H1 (cell line): ENCODE data around the gene CMIP. TPM values are rescaled to one million over a fixed set of nuclear protein-coding genes. Genes with fewer than 3 reads are reported as not detected.

Experiments
- CTCF ChIA-PET: fragments of 300-600 bp; sonication (Branson Sonifier 250); formaldehyde crosslinking; loops from one replicate; lab custom pipeline; 2021; ENCODE audit not compliant: partially characterized antibody; lab: Charles Lee
- POLR2A ChIA-PET: fragments of 300-600 bp; sonication (Branson Sonifier 250); formaldehyde crosslinking; loops from one replicate; lab custom pipeline; 2021; ENCODE audit warnings: inconsistent platforms; ENCODE audit not compliant: partially characterized antibody; lab: Charles Lee
- DNase-seq, 2 experiments: peaks; one replicate each; pipeline versions ENCODE4 v3.0.0 to v3.0.0-alpha.2; 2010 to 2022; ENCODE audit warnings: low spot score in 2 of 2, low read depth in 1 of 2, mixed read lengths in 1 of 2
- FAIRE-seq: peaks from 2 replicates; lab custom pipeline; 2011; peaks lifted over from hg19 to GRCh38; lab: Jason Lieb, UNC
- H2AFZ ChIP-seq: 2 replicates; pipeline ENCODE4 v1.8.1; 2012; ENCODE audit warnings: low read length, inconsistent platforms
- H2AK5ac ChIP-seq: 2 replicates; pipeline ENCODE4 v1.6.1; 2013; ENCODE audit warnings: low read depth, low read length
- H2BK120ac ChIP-seq: replicated peaks from 2 replicates; pipeline ENCODE3; 2013; ENCODE audit warnings: low read depth, low read length, inconsistent platforms
- H2BK12ac ChIP-seq: 2 replicates; pipeline ENCODE4 v1.6.1; 2013; ENCODE audit warnings: low read depth, low read length
- H2BK15ac ChIP-seq: 2 replicates; pipeline ENCODE4 v1.6.1; 2013; ENCODE audit warnings: low read length
- H2BK20ac ChIP-seq: 2 replicates; pipeline ENCODE4 v1.6.1; 2013; ENCODE audit warnings: low read length
- H2BK5ac ChIP-seq: 2 replicates; pipeline ENCODE4 v1.6.1; 2013; ENCODE audit warnings: low read depth, low read length
- H3K14ac ChIP-seq: 2 replicates; pipeline ENCODE4 v1.6.1; 2013; ENCODE audit warnings: inconsistent platforms; ENCODE audit not compliant: insufficient read length
- H3K18ac ChIP-seq: 2 replicates; pipeline ENCODE4 v1.6.1; 2013; ENCODE audit warnings: low read length; ENCODE audit errors: extremely low read depth
- H3K23ac ChIP-seq: 2 replicates; pipeline ENCODE4 v1.6.1; 2013; ENCODE audit warnings: inconsistent platforms; ENCODE audit not compliant: insufficient read length
- H3K23me2 ChIP-seq: 2 replicates; pipeline ENCODE4 v1.6.1; 2013; ENCODE audit warnings: low read depth, low read length
- H3K27ac ChIP-seq: 2 replicates; pipeline ENCODE4 v1.6.1; 2011; ENCODE audit warnings: low read depth, low read length, inconsistent platforms
- H3K27me3 ChIP-seq, 4 experiments: replicated peaks in 1 of 4; 1 replicate in 1 of 4; 2 replicates in 3 of 4; pipeline versions ENCODE4 v1.6.1 to v1.8.1; 2011 to 2013; ENCODE audit warnings: low read length in 3 of 4, mild to moderate bottlenecking in 3 of 4, inconsistent platforms in 2 of 4, mixed read lengths in 2 of 4, moderate library complexity in 1 of 4; ENCODE audit not compliant: control insufficient read depth in 3 of 4, insufficient read depth in 3 of 4; ENCODE audit errors: extremely low read depth in 1 of 4
- H3K36me3 ChIP-seq, 4 experiments: 2 replicates each; pipeline versions ENCODE4 v1.6.1 to v1.8.1; 2011 to 2013; ENCODE audit warnings: mild to moderate bottlenecking in 4 of 4, low read length in 3 of 4, moderate library complexity in 2 of 4, control low read depth in 1 of 4, inconsistent platforms in 1 of 4; ENCODE audit not compliant: insufficient read depth in 4 of 4, control insufficient read depth in 2 of 4
- H3K4ac ChIP-seq: replicated peaks from 2 replicates; pipeline ENCODE3; 2013; ENCODE audit warnings: low read length, low read depth, mixed read lengths, inconsistent platforms; ENCODE audit not compliant: insufficient read length
- H3K4me1 ChIP-seq, 4 experiments: replicated peaks in 1 of 4; 1 replicate in 1 of 4; 2 replicates in 3 of 4; pipeline versions ENCODE4 v1.6.1 to v1.8.1; 2011 to 2013; ENCODE audit warnings: low read length in 3 of 4, inconsistent platforms in 2 of 4, mixed read lengths in 1 of 4; ENCODE audit not compliant: insufficient read depth in 4 of 4, control insufficient read depth in 3 of 4
- H3K4me2 ChIP-seq, 2 experiments: 2 replicates each; pipeline versions ENCODE4 v1.6.1 to v1.8.1; 2011 to 2013; ENCODE audit warnings: low read depth in 2 of 2, low read length in 2 of 2, control low read depth in 1 of 2, inconsistent platforms in 1 of 2, mild to moderate bottlenecking in 1 of 2; ENCODE audit not compliant: insufficient read depth in 1 of 2
- H3K4me3 ChIP-seq, 4 experiments: fragments of 200-600, 300-600 bp in 1 of 4; sonication (generic), shearing (Covaris generic), sonication (Bioruptor Twin) in 1 of 4; 2 replicates each; pipeline versions ENCODE4 v1.5.1 to v1.8.1; 2011 to 2016; ENCODE audit warnings: low read length in 4 of 4, low read depth in 3 of 4, control low read depth in 2 of 4, inconsistent platforms in 2 of 4, mild to moderate bottlenecking in 2 of 4, mixed read lengths in 1 of 4, moderate library complexity in 1 of 4; ENCODE audit not compliant: insufficient read depth in 2 of 4; ENCODE audit errors: extremely low read depth in 1 of 4
- H3K56ac ChIP-seq: replicated peaks from 2 replicates; pipeline ENCODE3; 2013; ENCODE audit warnings: low read depth, mild to moderate bottlenecking, mixed read lengths, low read length, inconsistent platforms; ENCODE audit not compliant: insufficient read length
- H3K79me1 ChIP-seq: 2 replicates; pipeline ENCODE4 v1.6.1; 2013; ENCODE audit warnings: low read depth, low read length, control low read depth
- H3K79me2 ChIP-seq, 2 experiments: 2 replicates each; pipeline versions ENCODE4 v1.6.1 to v1.8.1; 2012 to 2013; ENCODE audit warnings: low read length in 2 of 2, mild to moderate bottlenecking in 2 of 2, inconsistent platforms in 1 of 2; ENCODE audit not compliant: insufficient read depth in 2 of 2, control insufficient read depth in 1 of 2
- H3K9ac ChIP-seq, 4 experiments: replicated peaks in 1 of 4; 1 replicate in 1 of 4; 2 replicates in 3 of 4; pipeline versions ENCODE4 v1.6.1 to v1.8.1; 2011 to 2013; ENCODE audit warnings: low read depth in 3 of 4, low read length in 3 of 4, control low read depth in 2 of 4, mild to moderate bottlenecking in 2 of 4, moderate library complexity in 2 of 4, inconsistent platforms in 1 of 4; ENCODE audit errors: extremely low read depth in 1 of 4
- H3K9me3 ChIP-seq, 2 experiments: 2 replicates each; pipeline versions ENCODE4 v1.6.1 to v1.8.1; 2012 to 2013; ENCODE audit warnings: mild to moderate bottlenecking in 2 of 2, moderate library complexity in 2 of 2, control low read depth in 1 of 2, inconsistent platforms in 1 of 2, low read depth in 1 of 2, low read length in 1 of 2, mixed read lengths in 1 of 2; ENCODE audit not compliant: insufficient read depth in 2 of 2
- H4K20me1 ChIP-seq, 2 experiments: replicated peaks in 1 of 2; 2 replicates each; pipeline versions ENCODE3 to v1.8.1; 2011 to 2013; ENCODE audit warnings: inconsistent platforms in 2 of 2, low read length in 2 of 2, mild to moderate bottlenecking in 1 of 2; ENCODE audit not compliant: insufficient read depth in 2 of 2, control insufficient read depth in 1 of 2
- H4K5ac ChIP-seq: 2 replicates; pipeline ENCODE4 v1.6.1; 2013; ENCODE audit warnings: low read length, low read depth, mixed read lengths, inconsistent platforms; ENCODE audit not compliant: insufficient read length
- H4K8ac ChIP-seq: 2 replicates; pipeline ENCODE4 v1.8.0; 2013; ENCODE audit warnings: mild to moderate bottlenecking, moderate library complexity, low read length, inconsistent platforms; ENCODE audit not compliant: insufficient read depth; ENCODE audit errors: extremely low read depth
- H4K91ac ChIP-seq: replicated peaks from 2 replicates; pipeline ENCODE3; 2013; ENCODE audit warnings: low read length, mixed read lengths, inconsistent platforms; ENCODE audit not compliant: insufficient read length
- BACH1 ChIP-seq: IDR thresholded peaks from 2 replicates; pipeline ENCODE4 v1.6.1; 2012; ENCODE audit warnings: low read length, improper control_type of control experiment
- EZH2 ChIP-seq: fragments of 200-600 bp; sonication (generic); IDR thresholded peaks from 2 replicates; pipeline ENCODE4 v1.7.1; 2012; ENCODE audit warnings: low read depth, mild to moderate bottlenecking, moderate library complexity, low read length, inconsistent platforms; ENCODE audit not compliant: severe bottlenecking
- JUN ChIP-seq: IDR thresholded peaks from 2 replicates; pipeline ENCODE4 v1.6.1; 2011; ENCODE audit warnings: low read depth, mild to moderate bottlenecking, improper control_type of control experiment, low read length
- MAFK ChIP-seq: IDR thresholded peaks from 2 replicates; pipeline ENCODE4 v1.6.1; 2012; ENCODE audit warnings: low read depth, mild to moderate bottlenecking, improper control_type of control experiment, low read length
- NANOG ChIP-seq: IDR thresholded peaks from 2 replicates; pipeline ENCODE4 v1.6.1; 2011; ENCODE audit warnings: low read length, low read depth, mild to moderate bottlenecking, inconsistent platforms; ENCODE audit not compliant: insufficient read depth, poor library complexity, severe bottlenecking
- RBBP5 ChIP-seq: IDR thresholded peaks from 2 replicates; pipeline ENCODE4 v1.7.1; 2012; ENCODE audit warnings: low read depth, mild to moderate bottlenecking, inconsistent platforms, low read length, moderate library complexity, borderline replicate concordance
- SP4 ChIP-seq: IDR thresholded peaks from 2 replicates; pipeline ENCODE4 v1.6.1; 2012; ENCODE audit warnings: low read length, inconsistent platforms
- SUZ12 ChIP-seq: fragments of 200-600 bp; sonication (generic); IDR thresholded peaks from 2 replicates; pipeline ENCODE4 v1.6.1; 2012; ENCODE audit warnings: mild to moderate bottlenecking, inconsistent platforms, low read length, moderate library complexity, mixed read lengths
- TAF7 ChIP-seq: optimal IDR thresholded peaks from 2 replicates; pipeline ENCODE3; 2011; ENCODE audit warnings: low read depth, mild to moderate bottlenecking, inconsistent platforms, low read length, moderate library complexity, borderline replicate concordance
- ZNF274 ChIP-seq: IDR thresholded peaks from 2 replicates; pipeline ENCODE4 v1.7.0; 2012; ENCODE audit warnings: low read length, borderline replicate concordance; ENCODE audit errors: extremely low read depth
- WGBS, 2 experiments: shearing (Covaris generic) in 1 of 2; methylation state at CpG; one replicate each; pipeline versions ENCODE4 v1.1.6 to v1.1.7; 2013 to 2015; ENCODE audit warnings: low lambda C conversion rate in 2 of 2, mixed read lengths in 2 of 2, inconsistent platforms in 1 of 2, low coverage in 1 of 2, missing lambda C conversion rate in 1 of 2; ENCODE audit not compliant: insufficient replicate concordance in 2 of 2, insufficient coverage in 1 of 2, insufficient read length in 1 of 2; ENCODE audit errors: extremely low coverage in 1 of 2, missing lambda C conversion rate in 1 of 2; 5-methylcytosine and 5-hydroxymethylcytosine counted together
- polyA plus RNA-seq, 7 experiments: library from polyadenylated mRNA; depleted of rRNA in 3 of 7; stranded (reverse) in 5 of 7; unstranded in 2 of 7; fragments of >200 nt in 5 of 7; fragments of 200-250 nt in 2 of 7; gene quantifications; 1 replicate in 5 of 7; 2 replicates in 1 of 7; 4 replicates in 1 of 7; pipeline versions ENCODE4 v1.2.1 to v1.2.3, GENCODE V29; 2011 to 2013; ENCODE audit warnings: missing spikeins in 2 of 7, mixed read lengths in 2 of 7
- total RNA-seq: library from RNA; stranded (reverse); fragmentation: NEBNext Ultra II Directional; extraction: Animal tissue kit (Norgen Biotek cat#: 25700); gene quantifications from 2 replicates; pipeline ENCODE4 v1.2.1, GENCODE V29; 2021
- TF ChIP-seq, protein P1 (sequence below): IDR thresholded peaks from 2 replicates; pipeline ENCODE4 v1.6.1; 2011; ENCODE audit warnings: low read length, improper control_type of control experiment
- TF ChIP-seq, protein P2 (sequence below): IDR thresholded peaks from 2 replicates; pipeline ENCODE4 v1.6.1; 2012; ENCODE audit warnings: inconsistent platforms

CMIP gene
- total and polyA plus RNA-seq, 2 of the 8 experiments (the other 6 are each of a cell fraction or from before 2014, with no cell fraction given): 7.9 to 53.2 TPM

DNA sequence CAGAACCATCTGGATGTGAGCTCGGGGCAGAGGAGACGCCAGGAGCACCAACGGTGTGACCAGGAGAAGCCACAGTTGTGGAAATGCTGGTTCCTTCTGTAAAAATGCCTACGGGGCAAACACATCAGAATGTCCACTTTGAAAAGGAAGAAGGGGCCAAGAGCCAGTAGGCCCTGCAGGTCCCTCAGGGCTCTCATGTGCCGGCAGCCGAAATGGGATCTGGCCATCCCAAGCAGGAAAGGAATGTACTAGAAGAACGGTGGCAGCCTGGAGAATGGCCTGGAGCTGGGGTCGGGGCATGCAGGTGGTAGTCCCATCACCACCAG is 172.4 kb downstream of the CMIP start:
- no peak overlapping the region for H2BK120ac ChIP-seq
- H3K27ac ChIP-seq: no peak overlapping the region
- H3K27me3 ChIP-seq: no peaks in the 10 kb centered on the region; a peak in 1 of 7 replicates
- peaks cover 11% of the 10 kb centered on the region in 2 experiments for H3K79me2 ChIP-seq
- H4K8ac ChIP-seq: no peak overlapping the region
- H2BK12ac ChIP-seq: no peak overlapping the region
- no peak for DNase-seq
- no peak for FAIRE-seq
- no peak overlapping the region for H2AK5ac ChIP-seq
- no peak overlapping the region for H3K56ac ChIP-seq
- H3K4me3 ChIP-seq: no peak overlapping the region
- H3K79me1 ChIP-seq: peaks cover 15% of the 10 kb centered on the region
- no peak overlapping the region for H2BK5ac ChIP-seq
- no peak overlapping the region for H2BK20ac ChIP-seq
- no peak overlapping the region for H3K18ac ChIP-seq
- CTCF ChIA-PET: interaction anchor here (0.7 to 11.1 kb wide), 5 partner anchors 80 to 207 kb away, joined by 3 to 134 read pairs (median 5); no protein-coding TSS in a partner anchor
- H3K4me1 ChIP-seq: peaks cover 0 to 3% (median under 1%) of the 10 kb centered on the region in 4 experiments; a peak in 2 of 7 replicates
- no peak overlapping the region for H2BK15ac ChIP-seq
- H3K9me3 ChIP-seq: no peaks in the 10 kb centered on the region
- no peak overlapping the region for H3K23ac ChIP-seq
- H3K9ac ChIP-seq: no peak overlapping the region
- H3K4ac ChIP-seq: no peak overlapping the region
- H3K23me2 ChIP-seq: peaks cover 12% of the 10 kb centered on the region; the same call in 1 of the 2 replicates
- no peak overlapping the region for H4K5ac ChIP-seq
- POLR2A ChIA-PET: interaction anchor here (1.1 to 3.9 kb wide), 6 partner anchors 8 to 34 kb away, joined by 3 to 27 read pairs (median 4); no protein-coding TSS in a partner anchor
- 92% methylated on average over 8 of the region's 8 CpGs; no CpG with 5 or more reads in 1 of the 2 experiments for WGBS, 2 experiments
- no peak overlapping the region for H2AFZ ChIP-seq
- H3K4me2 ChIP-seq: no peak overlapping the region
- H4K20me1 ChIP-seq: peaks cover 4 to 23% of the 10 kb centered on the region in 2 experiments
- H3K14ac ChIP-seq: no peak overlapping the region
- peaks cover 0 to 14% (median 0%) of the 10 kb centered on the region in 4 experiments; a peak in 2 of 8 replicates for H3K36me3 ChIP-seq
- no peak overlapping the region for H4K91ac ChIP-seq
- TF ChIP-seq, protein P1, sequence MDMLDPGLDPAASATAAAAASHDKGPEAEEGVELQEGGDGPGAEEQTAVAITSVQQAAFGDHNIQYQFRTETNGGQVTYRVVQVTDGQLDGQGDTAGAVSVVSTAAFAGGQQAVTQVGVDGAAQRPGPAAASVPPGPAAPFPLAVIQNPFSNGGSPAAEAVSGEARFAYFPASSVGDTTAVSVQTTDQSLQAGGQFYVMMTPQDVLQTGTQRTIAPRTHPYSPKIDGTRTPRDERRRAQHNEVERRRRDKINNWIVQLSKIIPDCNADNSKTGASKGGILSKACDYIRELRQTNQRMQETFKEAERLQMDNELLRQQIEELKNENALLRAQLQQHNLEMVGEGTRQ: no peak
- no peak for TF ChIP-seq EZH2
- TF ChIP-seq RBBP5: no peak
- TF ChIP-seq ZNF274: no peak
- no peak for TF ChIP-seq BACH1
- TF ChIP-seq NANOG: no peak
- TF ChIP-seq MAFK: no peak
- TF ChIP-seq SUZ12: no peak
- TF ChIP-seq JUN: no peak
- TF ChIP-seq TAF7: no peak
- no peak for TF ChIP-seq SP4
- TF ChIP-seq, protein P2, sequence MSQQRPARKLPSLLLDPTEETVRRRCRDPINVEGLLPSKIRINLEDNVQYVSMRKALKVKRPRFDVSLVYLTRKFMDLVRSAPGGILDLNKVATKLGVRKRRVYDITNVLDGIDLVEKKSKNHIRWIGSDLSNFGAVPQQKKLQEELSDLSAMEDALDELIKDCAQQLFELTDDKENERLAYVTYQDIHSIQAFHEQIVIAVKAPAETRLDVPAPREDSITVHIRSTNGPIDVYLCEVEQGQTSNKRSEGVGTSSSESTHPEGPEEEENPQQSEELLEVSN: no peak
